ENCODE results near the gene KNDC1.
"Not testable (repeated sequence)": the region's sequence is repeated elsewhere in the genome, so short reads cannot be mapped to it uniquely, and the experiment has no call there.

KNDC1 gene

GRCh38 chr10:133159950-133160825, at the start of gene KNDC1:
Gene KNDC1 (plus strand): TSS chr10:133160219. CDS start chr10:133160468, 249 bp downstream.
- no peak for DNase-seq

DNA sequence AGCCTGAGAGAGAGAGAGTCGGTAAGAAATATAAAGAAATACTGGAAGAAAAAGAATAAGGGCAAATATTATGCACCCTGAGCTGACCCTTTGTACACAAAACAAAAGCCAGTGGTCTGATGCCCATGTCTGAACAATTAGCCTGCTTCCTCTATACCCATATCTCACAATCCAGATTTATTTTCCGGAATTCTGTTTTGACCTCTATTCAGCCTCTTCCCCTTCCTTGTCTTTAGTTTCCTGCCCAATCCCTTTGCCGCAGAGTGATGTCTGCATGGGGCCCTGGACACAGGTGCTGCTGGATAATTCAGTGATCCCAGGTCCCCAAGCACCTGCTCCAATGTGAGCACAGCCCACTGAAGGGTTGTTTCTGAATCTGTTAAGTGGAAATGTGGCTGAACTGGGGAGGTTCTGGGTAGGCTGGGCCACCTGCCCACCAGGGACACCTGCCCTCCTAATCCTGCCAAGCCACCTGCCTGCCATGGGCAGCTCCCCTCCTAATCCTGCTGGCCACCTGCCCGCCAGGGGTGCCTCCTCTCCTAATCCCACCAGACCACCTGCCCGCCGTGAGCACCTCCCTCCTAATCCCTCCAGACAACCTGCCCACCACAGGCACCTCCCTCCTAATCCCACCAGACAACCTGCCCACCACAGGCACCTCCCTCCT, 49.3 kb upstream of the KNDC1 start:
- no peak for DNase-seq

DNA sequence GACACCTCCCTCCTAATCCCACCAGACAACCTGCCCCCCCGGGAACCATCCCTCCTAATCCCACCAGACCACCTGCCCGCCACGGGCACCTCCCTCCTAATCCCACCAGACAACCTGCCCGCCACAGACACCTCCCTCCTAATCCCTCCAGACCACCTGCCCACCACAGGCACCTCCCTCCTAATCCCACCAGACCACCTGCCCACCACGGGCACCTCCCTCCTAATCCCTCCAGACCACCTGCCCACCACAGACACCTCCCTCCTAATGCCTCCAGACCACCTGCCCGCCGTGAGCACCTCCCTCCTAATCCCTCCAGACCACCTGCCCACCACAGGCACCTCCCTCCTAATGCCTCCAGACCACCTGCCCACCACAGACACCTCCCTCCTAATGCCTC, 48.4 kb upstream of the KNDC1 start:
- DNase-seq = not testable (repeated sequence)

- no peak for DNase-seq
Observed at GRCh38 chr10:133113146-133113830, 46.7 kb upstream of the KNDC1 start.

- no peak for DNase-seq
Observed at GRCh38 chr10:133113847-133114246, 46.2 kb upstream of the KNDC1 start.

GRCh38 chr10:133114251-133114650, 45.8 kb upstream of the KNDC1 start:
- DNase-seq = no peak

DNA sequence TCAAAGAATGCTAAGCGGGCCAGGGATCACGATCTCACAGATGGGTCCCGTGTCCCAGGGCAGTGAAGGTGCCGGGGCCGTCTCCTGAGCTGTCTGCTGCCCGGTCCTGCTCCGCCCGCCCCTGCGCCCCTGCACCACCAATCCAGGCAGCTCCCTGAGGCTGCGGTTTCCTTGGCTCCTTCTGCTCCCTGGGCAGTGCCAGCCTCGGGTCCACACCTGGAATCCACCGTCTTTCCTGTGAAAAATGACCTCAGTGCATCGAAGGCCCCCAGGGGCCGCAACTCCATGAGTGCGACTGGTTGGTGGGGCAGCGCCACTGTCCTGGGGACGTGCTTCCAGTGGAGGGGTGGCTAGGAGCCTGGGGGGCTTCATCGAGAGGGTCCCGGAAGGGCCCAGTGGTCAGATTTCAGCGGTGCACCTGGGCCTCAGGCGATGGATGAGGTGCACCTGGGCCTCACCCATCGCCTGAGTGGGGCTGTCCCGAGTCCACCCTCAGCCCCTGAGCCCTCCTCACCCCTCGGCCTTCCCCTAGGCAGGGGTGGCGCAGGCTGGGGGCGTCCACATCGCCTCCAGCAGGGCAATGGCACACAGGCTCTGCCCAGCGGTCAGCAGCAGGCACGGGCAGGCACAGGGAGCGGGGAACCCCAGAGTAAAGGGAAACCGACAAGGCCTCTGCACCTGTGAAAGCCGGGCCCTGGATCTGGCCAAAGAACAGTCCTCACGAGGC, 45.1 kb upstream of the KNDC1 start:
- no peak for DNase-seq

- DNase-seq = no peak
Observed at GRCh38 chr10:133115453-133115842, 44.6 kb upstream of the KNDC1 start.

- DNase-seq = no peak
Observed at GRCh38 chr10:133115976-133116375, 44.0 kb upstream of the KNDC1 start.

DNA sequence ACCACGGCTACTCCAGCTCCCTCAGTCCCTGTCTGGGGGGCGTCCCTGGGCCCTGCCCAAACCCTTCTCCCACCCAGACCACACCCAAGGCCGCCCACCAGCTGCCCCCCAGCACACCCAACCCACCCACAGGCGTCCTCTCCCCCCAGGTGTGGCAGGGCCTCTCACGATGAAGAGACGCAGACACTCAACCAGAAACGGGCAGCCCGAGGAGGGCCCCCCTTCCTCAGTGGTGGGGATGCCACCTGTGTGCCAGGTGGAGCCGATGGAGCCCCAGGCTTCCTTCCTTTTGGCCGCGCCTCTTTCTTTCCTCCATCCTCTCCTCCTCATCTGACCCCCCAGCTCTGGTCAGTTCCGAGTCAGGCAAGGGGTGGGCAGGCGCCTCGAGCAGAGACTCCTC, 43.6 kb upstream of the KNDC1 start:
- no peak for DNase-seq

- DNase-seq = no peak
Observed at GRCh38 chr10:133117036-133117687, 42.9 kb upstream of the KNDC1 start.

DNA sequence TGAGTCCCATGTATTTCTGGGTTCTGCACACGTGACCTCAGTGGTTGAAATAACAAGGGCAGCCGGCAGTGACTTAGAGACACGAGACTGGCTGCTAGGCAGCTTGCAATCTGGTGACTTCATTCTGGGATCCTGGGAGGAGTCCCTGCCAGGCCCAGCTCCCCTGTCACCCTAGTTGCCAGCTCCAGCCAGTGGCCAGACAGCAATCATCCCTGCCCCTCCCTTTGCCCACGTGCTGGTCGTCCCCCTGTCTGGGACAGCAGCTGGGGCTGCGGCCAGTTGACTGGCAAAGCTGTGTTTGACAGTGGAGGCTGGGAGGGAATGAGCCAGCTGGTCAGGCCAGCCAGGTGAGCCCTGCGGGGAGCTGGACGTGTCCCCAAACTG, 42.3 kb upstream of the KNDC1 start:
- DNase-seq = no peak

GRCh38 chr10:133121479-133121878, 38.5 kb upstream of the KNDC1 start:
- DNase-seq = no peak

GRCh38 chr10:133122171-133122935, 37.7 kb upstream of the KNDC1 start:
- no peak for DNase-seq

DNA sequence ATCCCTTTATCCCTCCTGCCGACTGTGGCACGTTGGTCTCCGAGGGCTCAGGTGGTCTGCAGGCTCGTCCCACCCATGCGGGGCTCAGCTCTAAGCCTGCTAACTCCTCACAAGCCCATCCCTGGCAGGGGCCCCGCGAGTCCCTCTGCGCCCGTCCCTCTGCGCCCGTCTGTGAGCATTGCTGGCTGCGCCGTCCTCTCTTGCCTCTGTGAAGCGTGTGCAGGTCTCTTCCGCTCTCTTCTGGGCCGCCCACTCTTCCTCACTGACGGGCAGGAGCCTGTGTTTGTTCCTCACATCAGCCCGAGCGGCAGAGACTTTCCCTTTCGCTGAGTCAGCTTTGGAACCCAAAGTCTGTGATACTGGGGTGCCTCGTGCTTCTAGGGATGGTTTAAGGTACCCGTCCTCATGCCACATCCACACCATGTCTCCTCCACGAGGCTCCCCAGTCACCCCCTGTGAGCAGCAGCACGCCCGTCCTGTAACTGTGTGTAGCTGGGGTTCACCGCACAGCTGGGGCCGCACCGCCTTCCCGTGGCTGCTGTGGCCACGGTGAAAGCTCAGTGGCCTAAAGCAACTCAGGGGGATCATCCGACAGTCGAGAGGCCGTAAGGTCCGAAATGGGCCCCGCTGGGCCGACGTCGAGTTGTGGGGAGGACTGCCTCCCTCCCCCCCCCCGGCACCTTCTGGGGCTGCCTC, 36.8 kb upstream of the KNDC1 start:
- peak; percentile 14 for DNase-seq

DNA sequence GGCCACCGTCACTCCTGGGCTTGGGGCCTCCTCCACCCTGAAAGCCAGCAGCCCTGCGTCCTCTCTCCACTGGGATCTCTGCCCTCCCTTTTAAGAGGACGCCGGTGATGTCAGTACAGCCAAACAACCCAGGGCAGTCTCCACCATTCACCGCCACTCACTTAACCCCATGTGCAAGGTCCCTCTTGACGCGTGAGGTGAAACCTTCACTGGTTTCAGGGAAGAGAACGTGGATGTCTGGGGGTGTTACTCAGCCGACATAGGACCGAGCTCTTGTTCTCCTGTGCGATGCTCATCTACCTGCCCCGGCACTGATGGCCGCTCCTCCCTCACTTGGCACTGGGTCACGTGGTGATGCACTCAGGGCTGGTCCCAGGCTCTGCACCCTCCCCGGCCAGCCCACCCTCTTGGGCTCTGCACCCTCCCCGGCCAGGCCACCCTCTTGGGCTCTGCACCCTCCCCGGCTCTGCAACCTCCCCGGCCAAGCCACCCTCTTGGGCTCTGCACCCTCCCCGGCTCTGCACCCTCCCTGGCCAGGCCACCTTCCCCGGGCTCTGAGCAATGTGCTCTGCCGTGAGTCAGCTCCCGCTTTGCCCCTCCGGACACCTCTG, 36.2 kb upstream of the KNDC1 start:
- DNase-seq = no peak

- no peak for DNase-seq
Observed at GRCh38 chr10:133124357-133125211, 35.4 kb upstream of the KNDC1 start.

- DNase-seq = no peak
Observed at GRCh38 chr10:133125901-133126300, 34.1 kb upstream of the KNDC1 start.

DNA sequence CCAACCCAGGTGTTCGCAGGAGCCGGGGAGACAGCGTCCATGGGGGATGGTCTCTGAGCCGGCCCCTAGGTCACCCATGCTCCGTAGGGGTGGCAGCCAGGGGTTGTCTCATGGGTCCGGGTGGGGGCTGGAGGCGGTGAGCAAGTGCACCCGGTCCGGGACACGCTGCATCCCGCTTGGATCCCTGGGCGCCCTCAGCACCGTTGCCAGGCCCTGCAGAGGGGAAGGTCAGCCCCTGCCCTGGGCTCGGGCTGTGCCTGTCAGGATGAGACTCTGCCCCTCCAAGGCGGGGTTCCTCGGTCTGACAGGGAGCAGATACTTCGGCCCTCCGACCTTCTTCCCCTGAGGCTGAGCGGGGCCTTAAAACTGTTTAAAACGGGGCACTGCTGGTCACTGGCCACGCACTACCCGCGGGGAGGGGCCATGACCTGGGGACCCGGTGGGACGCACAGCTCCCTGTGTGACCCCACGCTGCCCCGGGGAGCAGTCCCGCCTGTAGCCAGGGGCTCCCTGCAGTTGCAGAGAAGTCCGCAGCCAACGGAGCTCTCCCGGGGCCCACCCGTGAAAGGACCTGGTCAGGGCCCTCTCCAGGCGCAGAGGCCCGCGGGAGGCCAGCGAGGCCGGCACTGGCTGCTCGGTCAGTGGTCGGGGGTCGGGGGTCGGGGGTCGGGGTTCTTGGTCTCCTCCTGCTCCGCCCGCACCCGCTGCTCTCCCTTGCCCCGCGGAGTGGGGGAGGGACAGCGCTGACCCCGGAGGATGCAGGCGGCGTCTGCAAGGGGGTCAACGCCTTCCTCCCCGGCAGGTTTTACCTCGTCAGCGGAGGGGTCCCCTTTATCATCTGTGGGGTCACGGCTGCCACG, 33.4 kb upstream of the KNDC1 start:
- no peak for DNase-seq
